ENCODE results near the gene FOS. TPM values are rescaled to one million over a fixed set of nuclear protein-coding genes. Genes with fewer than 3 reads are reported as not detected.
"Not testable (repeated sequence)": the region's sequence is repeated elsewhere in the genome, so short reads cannot be mapped to it uniquely, and the experiment has no call there.

FOS gene
- total and polyA plus RNA-seq, 2 of the 13 experiments (the other 11 are each of a cell fraction or from before 2014, with no cell fraction given): 15.9 to 24.2 TPM

DNA sequence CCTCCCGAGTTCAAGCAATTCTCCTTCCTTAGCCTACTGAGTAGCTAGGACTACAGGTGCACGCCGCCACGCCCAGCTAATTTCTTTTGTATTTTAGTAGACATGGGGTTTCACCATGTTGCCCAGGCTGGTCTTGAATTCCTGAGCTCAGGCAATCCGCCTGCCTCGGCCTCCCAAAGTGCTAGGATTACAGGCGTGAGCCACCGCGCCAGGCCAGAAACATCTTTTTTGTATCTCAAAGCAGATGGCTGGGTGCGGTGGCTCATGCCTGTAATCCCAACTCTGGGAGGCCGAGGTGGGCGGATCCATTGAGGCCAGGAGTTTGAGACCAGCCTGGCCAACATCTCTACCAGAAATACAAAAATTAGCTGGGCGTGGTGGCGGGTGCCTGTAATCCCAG lies 30.9 kb downstream of the FOS start:
- BruUV-seq (replicated peaks); H3K4me1 ChIP-seq (ENCODE audit: insufficient read depth, low read length); CTCF ChIA-PET (ENCODE audit: low intra/inter-chr PET ratio, low total read pairs); H3K9me3 ChIP-seq (ENCODE audit: low read length); H3K27ac ChIP-seq (ENCODE audit: extremely low read length, insufficient read depth, low read length); H2AFZ ChIP-seq (ENCODE audit: low read length); H4K20me1 ChIP-seq (ENCODE audit: insufficient read depth, low read length); POLR2A ChIA-PET; H3K4me3 ChIP-seq (replicated peaks in 1 of 3; ENCODE audit: insufficient read depth in 1 of 3, low read depth in 2 of 3, low read length in 3 of 3); H3K27me3 ChIP-seq (ENCODE audit: control insufficient read depth in 1 of 2, insufficient read depth in 2 of 2, low read length in 2 of 2); H3K79me2 ChIP-seq (ENCODE audit: insufficient read depth, low read length); H3K9ac ChIP-seq (ENCODE audit: insufficient read depth, low read depth, low read length); DNase-seq (ENCODE audit: low spot score); H3K36me3 ChIP-seq (replicated peaks in 1 of 2; ENCODE audit: control insufficient read depth in 1 of 2, insufficient read depth in 2 of 2, low read length in 2 of 2); H3K4me2 ChIP-seq (ENCODE audit: low read depth, low read length); FAIRE-seq; ATAC-seq: not testable (repeated sequence)
- intact Hi-C loops (cut with micrococcal nuclease; ENCODE audit: unreplicated experiment) (loop anchor here (5.0 kb wide), 1 partner anchor 118 kb away; the partner anchor contains the start of gene JDP2), in situ Hi-C loops (cut with HindIII; ENCODE audit: extremely low pct_ligation_motif_present, low pct_unique_long_range_greater_than_20kb) (loop anchor here (5.0 kb wide), 2 partner anchors 178 to 253 kb away; no protein-coding TSS in a partner anchor)
- 65% methylated on average over 14 of the region's 14 CpGs for WGBS (ENCODE audit: low lambda C conversion rate)

DNA sequence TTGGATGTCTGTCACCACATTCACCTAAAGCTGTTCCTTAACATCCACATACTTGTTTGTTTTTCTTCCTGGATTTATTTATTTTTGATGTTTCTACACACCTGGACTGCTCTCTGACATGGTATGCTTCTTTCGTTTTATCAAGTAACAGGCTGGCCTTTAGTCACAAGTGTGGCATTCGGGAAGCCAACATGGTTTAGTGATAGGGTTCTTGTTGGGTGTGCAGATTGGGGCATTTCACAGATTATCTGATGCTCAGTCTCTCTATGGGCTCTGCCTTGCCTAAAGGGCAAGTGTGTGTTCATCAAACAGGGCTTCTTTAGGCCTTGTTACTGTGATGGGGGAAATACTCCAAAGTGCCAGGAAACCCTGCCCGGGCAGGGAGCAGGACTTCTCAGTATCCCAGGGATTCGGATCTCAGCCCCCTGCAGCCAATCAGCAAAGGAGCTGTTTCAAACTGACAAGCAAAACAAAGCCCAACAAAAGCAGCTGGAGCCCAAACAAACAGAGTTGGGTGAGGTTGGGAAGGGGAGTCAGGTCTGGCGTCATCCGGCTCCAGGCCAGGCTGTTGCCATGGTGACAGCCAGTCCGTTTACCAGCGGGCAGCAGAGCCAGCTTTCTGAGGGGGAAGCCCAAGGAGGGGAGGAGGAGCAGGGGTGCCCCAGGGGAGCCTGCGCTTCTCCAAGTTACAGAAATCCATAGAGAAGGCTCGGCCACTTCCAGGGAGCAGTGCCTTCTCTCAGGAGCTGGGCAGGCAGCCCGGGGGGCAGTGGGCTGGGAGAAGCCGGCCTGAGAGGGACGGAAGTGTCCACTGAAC lies 31.9 kb downstream of the FOS start:
- H3K4me2 ChIP-seq (ENCODE audit: low read depth, low read length): no peak overlapping the region; the same call in 1 of the 2 replicates
- no peak for ATAC-seq
- no peak overlapping the region for H3K9ac ChIP-seq (ENCODE audit: insufficient read depth, low read depth, low read length)
- POLR2A ChIA-PET: no interaction called here
- WGBS (ENCODE audit: low lambda C conversion rate): 11% methylated on average over 13 of the region's 13 CpGs
- intact Hi-C loops (cut with micrococcal nuclease; ENCODE audit: unreplicated experiment): no loop called here
- in situ Hi-C loops (cut with HindIII; ENCODE audit: extremely low pct_ligation_motif_present, low pct_unique_long_range_greater_than_20kb): no loop called here
- DNase-seq (ENCODE audit: low spot score): no peak
- H3K27ac ChIP-seq (ENCODE audit: extremely low read length, insufficient read depth, low read length): no peak overlapping the region
- TF ChIP-seq RFX3 (CRISPR knock-in tag; IDR thresholded peaks at IDR 0.05) (peak; percentile 71), ZNF329 (CRISPR knock-in tag; IDR thresholded peaks at IDR 0.05; ENCODE audit: low read depth) (peak; percentile 97), RFX1 (IDR thresholded peaks at IDR 0.05) (peak; percentile 69), NONO (IDR thresholded peaks at IDR 0.05) (no peak), NONO (CRISPR knock-in tag; conservative IDR thresholded peaks at IDR 0.05) (no peak)
- TF ChIP-seq, protein P1, sequence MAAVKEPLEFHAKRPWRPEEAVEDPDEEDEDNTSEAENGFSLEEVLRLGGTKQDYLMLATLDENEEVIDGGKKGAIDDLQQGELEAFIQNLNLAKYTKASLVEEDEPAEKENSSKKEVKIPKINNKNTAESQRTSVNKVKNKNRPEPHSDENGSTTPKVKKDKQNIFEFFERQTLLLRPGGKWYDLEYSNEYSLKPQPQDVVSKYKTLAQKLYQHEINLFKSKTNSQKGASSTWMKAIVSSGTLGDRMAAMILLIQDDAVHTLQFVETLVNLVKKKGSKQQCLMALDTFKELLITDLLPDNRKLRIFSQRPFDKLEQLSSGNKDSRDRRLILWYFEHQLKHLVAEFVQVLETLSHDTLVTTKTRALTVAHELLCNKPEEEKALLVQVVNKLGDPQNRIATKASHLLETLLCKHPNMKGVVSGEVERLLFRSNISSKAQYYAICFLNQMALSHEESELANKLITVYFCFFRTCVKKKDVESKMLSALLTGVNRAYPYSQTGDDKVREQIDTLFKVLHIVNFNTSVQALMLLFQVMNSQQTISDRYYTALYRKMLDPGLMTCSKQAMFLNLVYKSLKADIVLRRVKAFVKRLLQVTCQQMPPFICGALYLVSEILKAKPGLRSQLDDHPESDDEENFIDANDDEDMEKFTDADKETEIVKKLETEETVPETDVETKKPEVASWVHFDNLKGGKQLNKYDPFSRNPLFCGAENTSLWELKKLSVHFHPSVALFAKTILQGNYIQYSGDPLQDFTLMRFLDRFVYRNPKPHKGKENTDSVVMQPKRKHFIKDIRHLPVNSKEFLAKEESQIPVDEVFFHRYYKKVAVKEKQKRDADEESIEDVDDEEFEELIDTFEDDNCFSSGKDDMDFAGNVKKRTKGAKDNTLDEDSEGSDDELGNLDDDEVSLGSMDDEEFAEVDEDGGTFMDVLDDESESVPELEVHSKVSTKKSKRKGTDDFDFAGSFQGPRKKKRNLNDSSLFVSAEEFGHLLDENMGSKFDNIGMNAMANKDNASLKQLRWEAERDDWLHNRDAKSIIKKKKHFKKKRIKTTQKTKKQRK (IDR thresholded peaks at IDR 0.05; ENCODE audit: low read length): no peak
- CTCF ChIA-PET (ENCODE audit: low intra/inter-chr PET ratio, low total read pairs): no interaction called here
- 0 out of 2 replicates have a peak, but pooled peaks cover 7% of the 10 kb centered on the region for H3K4me1 ChIP-seq (ENCODE audit: insufficient read depth, low read length)
- H2AFZ ChIP-seq (ENCODE audit: low read length): no peak overlapping the region
- no TSS peak for BruUV-seq (replicated peaks)
- H3K36me3 ChIP-seq (replicated peaks in 1 of 2; ENCODE audit: control insufficient read depth in 1 of 2, insufficient read depth in 2 of 2, low read length in 2 of 2): no peaks in the 10 kb centered on the region
- no peaks in the 10 kb centered on the region for H3K79me2 ChIP-seq (ENCODE audit: insufficient read depth, low read length)
- H3K9me3 ChIP-seq (ENCODE audit: low read length): no peaks in the 10 kb centered on the region
- H4K20me1 ChIP-seq (ENCODE audit: insufficient read depth, low read length): no peaks in the 10 kb centered on the region
- peaks cover 0 to 4% of the 10 kb centered on the region in 2 experiments; a peak in 1 of 5 replicates for H3K27me3 ChIP-seq (ENCODE audit: control insufficient read depth in 1 of 2, insufficient read depth in 2 of 2, low read length in 2 of 2)
- no peak for FAIRE-seq
- no peak overlapping the region for H3K4me3 ChIP-seq (replicated peaks in 1 of 3; ENCODE audit: insufficient read depth in 1 of 3, low read depth in 2 of 3, low read length in 3 of 3)
